ENCODE data around the gene RELA.
"Not testable (repeated sequence)": the region's sequence is repeated elsewhere in the genome, so short reads cannot be mapped to it uniquely, and the experiment has no call there.

RELA gene

DNA sequence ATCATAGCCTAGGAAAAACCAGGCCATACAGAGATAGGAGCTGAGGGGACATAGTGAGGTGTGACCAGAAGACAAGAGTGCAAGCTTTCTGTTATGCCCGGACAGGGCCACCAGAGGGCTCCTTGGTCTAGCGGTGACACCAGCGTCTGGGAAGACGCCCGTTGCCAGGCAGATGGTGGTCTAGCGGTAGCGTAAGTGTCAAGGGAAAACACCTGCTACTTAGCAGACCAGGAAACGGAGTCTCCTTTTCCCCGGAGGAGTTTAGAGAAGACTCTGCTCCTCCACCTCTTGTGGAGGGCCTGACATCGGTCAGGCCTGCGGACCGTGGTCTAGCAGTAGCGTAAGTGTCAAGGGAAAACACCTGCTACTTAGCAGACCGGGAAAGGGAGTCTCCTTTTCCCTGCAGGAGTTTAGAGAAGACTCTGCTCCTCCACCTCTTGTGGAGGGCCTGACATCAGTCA is 43.6 kb upstream of the RELA start:
- in situ Hi-C loops (cut with HindIII; ENCODE audit: low sequenced_read_pairs); H3K4me3 ChIP-seq (ENCODE audit: low read depth, low read length): not testable (repeated sequence)
- TF ChIP-seq, protein P1, sequence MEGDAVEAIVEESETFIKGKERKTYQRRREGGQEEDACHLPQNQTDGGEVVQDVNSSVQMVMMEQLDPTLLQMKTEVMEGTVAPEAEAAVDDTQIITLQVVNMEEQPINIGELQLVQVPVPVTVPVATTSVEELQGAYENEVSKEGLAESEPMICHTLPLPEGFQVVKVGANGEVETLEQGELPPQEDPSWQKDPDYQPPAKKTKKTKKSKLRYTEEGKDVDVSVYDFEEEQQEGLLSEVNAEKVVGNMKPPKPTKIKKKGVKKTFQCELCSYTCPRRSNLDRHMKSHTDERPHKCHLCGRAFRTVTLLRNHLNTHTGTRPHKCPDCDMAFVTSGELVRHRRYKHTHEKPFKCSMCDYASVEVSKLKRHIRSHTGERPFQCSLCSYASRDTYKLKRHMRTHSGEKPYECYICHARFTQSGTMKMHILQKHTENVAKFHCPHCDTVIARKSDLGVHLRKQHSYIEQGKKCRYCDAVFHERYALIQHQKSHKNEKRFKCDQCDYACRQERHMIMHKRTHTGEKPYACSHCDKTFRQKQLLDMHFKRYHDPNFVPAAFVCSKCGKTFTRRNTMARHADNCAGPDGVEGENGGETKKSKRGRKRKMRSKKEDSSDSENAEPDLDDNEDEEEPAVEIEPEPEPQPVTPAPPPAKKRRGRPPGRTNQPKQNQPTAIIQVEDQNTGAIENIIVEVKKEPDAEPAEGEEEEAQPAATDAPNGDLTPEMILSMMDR (IDR thresholded peaks at IDR 0.05; ENCODE audit: low read depth, low read length) = peak; percentile 50
- peak; percentile 35 for DNase-seq (ENCODE audit: low read depth, low spot score)

DNA sequence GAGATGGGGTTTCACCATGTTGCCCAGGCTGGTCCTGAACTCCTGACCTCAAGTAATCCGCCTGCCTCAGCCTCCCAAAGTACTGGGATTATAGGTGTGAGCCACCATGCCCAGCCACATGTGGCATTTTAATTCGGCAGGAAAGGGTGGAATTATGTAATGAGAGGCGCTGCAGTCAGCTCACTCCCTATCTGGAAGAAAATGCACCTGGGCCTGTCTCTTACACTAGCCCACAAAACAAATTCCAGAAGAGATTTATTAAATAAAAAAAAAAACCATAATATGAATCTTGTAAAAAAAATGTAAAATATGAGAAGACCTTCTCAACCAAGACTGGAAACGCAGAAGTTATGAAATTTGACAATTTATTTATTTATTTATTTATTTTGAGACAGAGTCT is 41.1 kb upstream of the RELA start:
- in situ Hi-C loops (cut with HindIII; ENCODE audit: low sequenced_read_pairs) = no loop called here
- DNase-seq (ENCODE audit: low read depth, low spot score) = no peak
- no peak overlapping the region for H3K4me3 ChIP-seq (ENCODE audit: low read depth, low read length)
- TF ChIP-seq, protein P1 (IDR thresholded peaks at IDR 0.05; ENCODE audit: low read depth, low read length) = no peak

GRCh38 chr11:65701686-65702085 is 39.0 kb upstream of the RELA start:
- no peak overlapping the region for H3K4me3 ChIP-seq (ENCODE audit: low read depth, low read length)
- in situ Hi-C loops (cut with HindIII; ENCODE audit: low sequenced_read_pairs) = no loop called here
- DNase-seq (ENCODE audit: low read depth, low spot score) = no peak
- TF ChIP-seq, protein P1 (IDR thresholded peaks at IDR 0.05; ENCODE audit: low read depth, low read length) = no peak

- TF ChIP-seq, protein P1 (IDR thresholded peaks at IDR 0.05; ENCODE audit: low read depth, low read length) = no peak
- H3K4me3 ChIP-seq (ENCODE audit: low read depth, low read length) = no peak overlapping the region
- DNase-seq (ENCODE audit: low read depth, low spot score) = no peak
- in situ Hi-C loops (cut with HindIII; ENCODE audit: low sequenced_read_pairs) = no loop called here
Observed at GRCh38 chr11:65700399-65700798, 37.7 kb upstream of the RELA start.

GRCh38 chr11:65699306-65699705 is 36.6 kb upstream of the RELA start:
- H3K4me3 ChIP-seq (ENCODE audit: low read depth, low read length) = no peak overlapping the region
- DNase-seq (ENCODE audit: low read depth, low spot score) = no peak
- in situ Hi-C loops (cut with HindIII; ENCODE audit: low sequenced_read_pairs) = no loop called here
- TF ChIP-seq, protein P1 (IDR thresholded peaks at IDR 0.05; ENCODE audit: low read depth, low read length) = no peak

GRCh38 chr11:65698205-65698604 is 35.5 kb upstream of the RELA start:
- no peak overlapping the region for H3K4me3 ChIP-seq (ENCODE audit: low read depth, low read length)
- in situ Hi-C loops (cut with HindIII; ENCODE audit: low sequenced_read_pairs) = no loop called here
- no peak for DNase-seq (ENCODE audit: low read depth, low spot score)
- TF ChIP-seq, protein P1 (IDR thresholded peaks at IDR 0.05; ENCODE audit: low read depth, low read length) = no peak
